GM19452 (cell line): Measurements from ENCODE around the gene CORO2B.

Source experiments
- ATAC-seq: cut with Tn5 transposase; IDR thresholded peaks from one replicate; pipeline ENCODE4 v1.9.1; 2021; ENCODE audit not compliant: unreplicated experiment

CORO2B gene

DNA sequence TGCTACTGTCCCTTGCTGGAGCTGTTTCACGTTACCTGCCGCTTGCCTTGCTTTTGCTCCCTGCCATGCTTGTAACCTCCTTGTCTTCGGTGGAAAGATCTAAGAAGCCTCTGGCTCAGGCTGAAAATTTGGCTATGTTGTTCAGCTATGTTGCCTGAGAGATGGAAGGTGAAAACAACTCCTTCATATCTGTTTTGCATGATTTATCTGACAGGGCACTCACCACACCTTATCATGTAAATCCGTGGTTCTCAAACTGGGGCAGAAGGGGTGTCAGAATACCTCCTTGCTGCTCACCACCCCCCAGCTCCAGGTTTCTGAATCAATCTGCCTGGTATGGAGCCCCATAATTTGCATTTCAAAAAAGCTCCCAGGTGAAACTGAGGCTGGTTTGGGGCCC is 6.5 kb upstream of the CORO2B start:
- ATAC-seq, result no peak

DNA sequence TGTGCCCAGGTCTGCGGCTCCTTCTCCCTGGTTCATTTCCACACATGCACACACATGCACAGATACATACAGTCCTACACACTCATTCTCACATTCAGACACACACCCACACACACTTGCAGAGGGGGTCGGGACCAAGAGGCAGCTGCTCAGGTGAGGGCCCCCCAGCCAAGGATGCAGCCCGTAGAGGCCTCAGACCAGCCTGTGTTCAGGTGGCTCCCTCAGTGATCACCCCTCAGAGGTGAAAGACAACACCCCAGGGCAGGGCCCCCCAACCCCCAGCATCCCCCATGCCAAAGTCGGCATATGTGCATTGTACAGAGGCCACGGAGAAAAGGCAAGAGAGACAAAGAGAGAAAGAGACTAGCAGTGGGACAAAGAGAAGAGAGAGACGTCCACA is 5.9 kb upstream of the CORO2B start:
- no peak for ATAC-seq

DNA sequence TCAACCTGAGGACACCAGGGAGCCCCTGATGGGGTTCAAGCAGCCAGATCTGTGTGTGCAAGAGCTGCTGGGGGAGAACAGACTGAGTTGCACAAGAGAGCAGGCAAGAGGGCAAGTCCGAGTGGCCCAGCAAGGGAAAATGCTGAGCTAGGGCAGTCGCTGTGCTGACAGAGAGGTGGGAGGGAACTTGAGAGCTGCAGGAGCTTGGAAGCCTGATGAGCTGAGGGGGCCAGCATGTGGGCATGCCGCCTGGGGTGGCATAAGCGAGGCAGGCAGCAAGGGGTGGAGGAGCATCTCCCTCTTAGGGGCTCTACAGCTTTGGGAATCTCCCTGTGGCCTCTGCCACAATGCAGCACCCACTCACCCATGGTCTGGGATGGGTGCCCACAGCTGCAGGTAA is 4.7 kb upstream of the CORO2B start:
- ATAC-seq, result no peak

DNA sequence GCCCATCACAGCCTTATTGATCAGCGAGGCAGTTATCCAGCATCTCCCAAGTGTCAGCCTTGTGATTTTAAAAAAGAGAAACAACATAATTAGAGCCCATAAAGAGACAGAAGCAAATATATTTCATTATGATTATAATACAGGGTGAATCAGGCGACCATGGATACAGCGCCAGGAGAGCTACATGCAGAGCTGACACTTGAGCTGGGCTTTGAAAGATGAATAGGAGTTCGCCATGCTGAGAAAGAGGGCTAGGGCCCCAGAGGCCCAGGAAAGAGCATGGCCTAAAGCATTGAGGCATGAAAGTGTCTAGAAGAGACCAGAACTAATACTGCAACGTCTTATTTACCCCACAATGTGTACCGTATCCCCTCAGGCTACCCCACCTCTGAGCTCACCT is 4.2 kb upstream of the CORO2B start:
- ATAC-seq, result no peak

DNA sequence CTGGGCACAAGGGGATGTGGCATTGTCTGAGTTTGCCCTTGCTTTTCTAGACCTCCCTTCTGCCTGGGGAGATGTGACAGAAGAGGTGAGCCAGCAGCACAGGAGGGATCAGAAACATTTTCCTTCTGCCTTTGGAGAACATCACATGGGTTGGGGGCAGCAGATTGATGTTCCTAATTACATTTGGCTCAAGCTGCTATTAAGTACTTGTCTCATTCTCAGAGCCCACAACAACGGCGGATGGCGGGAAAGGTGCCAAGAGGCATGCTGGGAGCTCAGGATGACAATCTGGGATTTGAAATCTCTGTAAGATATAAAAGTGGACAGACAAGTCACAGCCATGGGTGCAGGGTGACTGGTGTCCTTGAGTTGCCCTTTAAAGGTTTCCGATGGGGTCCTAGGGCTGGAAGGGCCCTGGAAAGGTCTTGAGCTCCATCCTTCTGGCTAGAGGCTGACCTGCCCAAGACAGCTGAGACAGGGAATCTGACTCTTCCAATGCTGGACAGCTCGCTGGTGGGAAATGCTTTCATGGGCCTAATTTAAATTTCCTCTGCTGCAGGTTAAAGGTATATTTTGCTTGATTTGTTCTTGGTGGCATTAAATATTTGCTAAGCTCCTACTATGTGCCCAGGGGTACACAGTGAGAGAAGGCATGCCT is 2.4 kb upstream of the CORO2B start:
- no peak for ATAC-seq

DNA sequence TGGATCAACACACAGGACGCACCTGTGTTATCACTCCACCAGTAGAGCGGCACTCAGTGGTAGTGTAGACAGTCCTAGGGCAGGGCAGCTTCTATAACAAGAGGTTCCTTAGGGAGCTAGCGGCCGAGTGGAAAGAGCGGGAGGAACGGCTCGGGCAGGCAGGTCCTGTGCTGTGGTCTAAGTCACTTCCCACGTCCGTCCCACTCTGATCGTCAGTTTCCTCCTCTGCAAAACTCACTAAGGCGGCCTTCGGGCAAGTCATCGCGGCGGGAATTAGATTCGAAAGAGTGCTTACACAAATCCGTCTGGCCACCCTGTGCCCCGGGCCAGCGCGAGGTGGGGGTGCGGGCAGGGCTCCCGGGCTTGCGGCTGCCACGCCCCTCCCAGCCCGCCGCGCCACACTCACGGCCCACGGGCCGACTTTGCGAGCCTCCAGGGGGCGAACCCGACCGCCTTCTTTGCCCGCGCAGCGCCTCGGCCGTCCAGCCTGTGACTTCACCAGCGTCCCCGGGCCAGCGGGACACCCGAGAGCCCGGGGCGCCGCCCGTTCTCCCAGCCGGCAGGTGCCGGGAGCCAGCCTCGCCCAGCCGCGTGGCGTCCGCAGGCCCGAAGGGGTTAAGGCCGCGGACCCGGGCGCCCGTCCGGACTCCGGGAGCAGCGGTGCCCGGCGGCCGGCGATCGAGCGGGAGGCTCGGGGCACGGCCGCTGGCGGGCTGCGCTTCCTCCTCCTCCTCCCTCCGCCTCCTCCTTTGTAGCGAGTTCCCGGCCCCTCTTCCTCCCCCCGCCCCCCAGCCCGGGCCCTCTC is 416 bp upstream of the CORO2B start:
- ATAC-seq, result no peak

DNA sequence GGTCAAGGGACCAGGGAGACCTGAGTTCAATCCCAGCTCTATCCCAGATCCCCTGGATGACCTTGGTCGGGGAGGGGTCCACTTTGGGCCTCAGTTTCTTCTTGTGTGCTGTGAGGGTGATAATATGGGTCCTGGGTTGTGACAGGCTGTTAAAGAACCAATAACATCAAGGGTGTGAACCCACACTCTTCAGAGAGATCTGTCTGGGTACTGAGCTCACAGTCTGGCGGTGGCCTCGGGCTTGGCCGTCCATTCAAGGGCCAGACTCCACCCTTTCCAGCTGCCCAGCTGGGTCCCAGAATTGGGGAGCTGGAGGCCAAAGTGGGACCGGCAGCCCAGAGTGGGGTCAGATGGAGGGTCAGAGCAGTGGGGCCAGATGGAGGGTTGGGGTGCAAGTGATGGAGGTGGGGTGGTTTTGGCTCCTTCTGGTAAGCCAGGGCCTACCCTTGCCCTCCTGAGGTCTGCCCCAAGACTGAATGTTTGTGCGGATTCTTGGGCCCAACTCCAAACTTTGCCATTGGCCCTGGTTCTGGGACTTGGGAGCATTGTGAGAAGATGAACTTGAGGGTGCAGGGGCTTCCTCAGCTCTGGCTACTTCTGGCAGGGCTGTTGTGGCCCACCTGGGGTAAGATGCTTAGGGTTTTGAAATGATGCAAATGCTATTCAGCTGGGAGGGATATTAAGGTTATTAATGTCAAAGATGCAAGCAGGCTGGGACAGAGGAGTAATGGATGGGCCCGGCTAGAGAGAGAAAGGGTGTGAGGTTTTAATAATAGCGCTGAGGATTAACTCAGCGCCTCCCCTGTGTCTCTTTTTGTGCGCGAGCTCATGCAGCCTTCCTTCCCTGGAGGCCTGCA is 1.5 kb downstream of the CORO2B start:
- no peak for ATAC-seq

DNA sequence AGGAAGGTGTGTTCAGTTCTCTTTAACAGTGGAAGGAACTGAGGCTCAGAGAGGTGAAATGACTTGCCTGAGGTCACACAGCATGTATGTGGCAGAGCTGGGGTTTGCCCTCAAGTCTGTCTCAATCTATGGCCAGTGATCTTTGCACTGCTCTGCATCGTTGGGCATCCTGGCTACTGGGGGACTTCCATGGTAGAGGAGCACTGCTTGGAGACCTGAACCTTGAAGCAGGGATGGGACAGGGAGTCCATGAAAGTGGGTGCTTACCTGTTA is 2.0 kb downstream of the CORO2B start:
- no peak for ATAC-seq

DNA sequence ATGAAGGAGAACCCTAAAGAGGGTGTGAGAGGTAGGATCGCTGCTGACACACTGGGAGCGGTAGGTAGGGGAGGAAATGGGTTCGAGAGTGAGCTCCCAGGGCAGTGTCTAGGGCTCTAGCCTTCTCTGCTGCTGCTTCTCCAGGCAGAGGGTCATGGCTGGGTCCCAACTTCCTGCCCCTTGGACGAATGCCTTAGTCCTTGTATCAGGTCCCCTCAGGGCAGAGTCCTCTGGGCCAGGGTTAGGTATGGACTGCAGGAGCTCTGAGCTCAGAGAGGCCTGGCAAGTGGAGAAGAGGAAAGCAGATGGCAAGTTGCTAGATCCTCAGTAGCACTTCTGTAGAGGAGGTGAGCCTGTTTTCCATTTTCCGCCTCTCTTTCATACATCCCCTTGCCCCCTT is 2.9 kb downstream of the CORO2B start:
- ATAC-seq, result no peak

DNA sequence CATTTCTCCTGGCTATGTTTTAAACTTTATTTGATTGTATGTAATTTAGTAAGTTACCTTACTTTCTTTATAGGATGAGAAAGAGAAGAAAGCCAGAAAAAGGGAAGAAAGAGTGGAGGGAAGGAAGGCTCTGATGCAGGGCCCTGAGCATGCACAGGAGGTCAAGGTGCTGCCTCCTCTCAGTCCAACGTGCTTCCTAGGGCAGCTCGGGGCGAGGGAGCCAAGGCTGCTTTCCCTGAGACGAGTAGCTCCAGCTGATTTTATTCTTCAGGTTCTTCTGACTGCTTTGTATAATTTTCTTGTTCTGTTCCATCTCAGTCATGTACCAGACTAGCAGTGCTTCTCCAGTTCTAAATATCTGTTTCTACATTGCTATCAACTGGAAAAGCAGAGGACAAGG is 3.4 kb downstream of the CORO2B start:
- no peak for ATAC-seq

DNA sequence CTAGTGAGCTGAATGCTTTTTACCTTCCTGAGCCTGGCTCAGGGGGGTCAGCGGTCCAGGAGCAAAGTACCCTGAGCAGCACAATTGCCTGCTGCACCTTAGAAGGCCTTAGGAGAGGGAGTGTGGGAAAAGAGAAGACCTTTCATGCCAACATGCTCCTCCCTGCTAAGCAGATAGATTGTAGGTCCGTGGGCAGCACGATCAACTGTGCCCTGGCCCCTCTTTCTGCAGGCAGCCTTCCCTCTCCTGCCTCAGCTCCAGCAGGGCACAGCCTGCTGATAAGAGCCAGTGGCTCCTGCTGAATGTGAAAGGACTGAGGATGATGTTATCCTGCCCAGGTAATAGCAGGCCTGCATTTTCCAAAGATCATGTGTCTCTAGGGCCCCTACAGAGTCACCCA is 4.1 kb downstream of the CORO2B start:
- ATAC-seq, result no peak

DNA sequence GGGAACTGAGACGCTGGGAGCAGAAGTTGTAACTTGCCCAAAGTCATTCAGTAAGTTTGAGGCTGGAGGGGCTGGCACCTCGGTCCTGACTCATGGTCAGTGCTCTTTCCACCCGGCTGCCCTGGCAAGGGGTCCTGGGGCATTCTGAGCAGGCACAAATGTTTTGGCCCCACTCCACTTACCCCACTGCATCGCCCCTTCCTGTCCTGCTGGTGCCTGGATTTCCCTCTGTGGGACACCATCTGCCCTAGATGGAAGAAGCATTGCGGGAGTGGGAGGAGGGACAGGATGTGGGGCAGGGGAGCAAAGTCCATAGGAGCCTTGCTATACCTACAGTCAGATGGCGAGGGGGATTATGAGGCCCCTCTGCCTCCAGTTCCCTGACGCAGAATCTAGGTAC is 4.5 kb downstream of the CORO2B start:
- ATAC-seq, result no peak

DNA sequence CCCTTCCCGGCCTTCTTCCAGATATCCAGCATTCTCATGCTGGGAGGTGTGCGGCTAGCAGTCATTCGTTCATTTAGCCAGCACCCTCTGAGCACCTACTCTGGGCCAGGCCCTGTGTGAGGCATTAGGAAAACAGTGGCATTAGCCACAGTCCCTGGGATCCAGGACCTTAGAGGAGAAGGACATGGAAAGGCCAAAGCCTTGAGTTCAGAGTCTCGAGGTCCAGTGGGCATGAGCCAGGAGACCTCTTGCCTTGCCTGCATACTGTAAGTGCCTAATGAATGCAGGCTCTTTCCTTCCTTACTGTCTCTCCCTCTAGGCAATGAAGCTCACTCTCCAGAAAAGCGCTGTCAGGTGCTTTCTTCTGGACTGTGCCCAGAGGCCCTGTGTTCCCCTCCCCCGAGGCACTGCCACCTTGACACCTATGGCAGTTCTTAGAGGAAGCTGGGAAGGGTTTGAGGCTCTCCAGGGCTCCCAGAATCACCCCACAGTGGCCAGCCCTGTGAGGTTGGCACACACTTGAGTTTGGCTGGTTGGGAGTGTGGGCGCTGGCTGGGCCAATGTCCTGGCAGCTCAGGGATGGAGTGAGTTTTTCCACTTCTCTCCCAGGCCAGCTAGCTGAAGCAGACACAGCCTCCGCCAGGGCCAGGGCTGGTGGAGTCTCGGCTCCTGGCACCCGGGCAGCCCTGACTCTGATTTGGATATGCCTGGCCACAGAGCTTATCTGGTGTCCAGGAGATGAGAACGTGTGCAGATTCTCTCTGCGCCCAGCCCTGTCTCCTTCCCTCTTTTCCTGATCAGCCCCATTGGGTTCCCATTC is 5.4 kb downstream of the CORO2B start:
- ATAC-seq, result no peak

DNA sequence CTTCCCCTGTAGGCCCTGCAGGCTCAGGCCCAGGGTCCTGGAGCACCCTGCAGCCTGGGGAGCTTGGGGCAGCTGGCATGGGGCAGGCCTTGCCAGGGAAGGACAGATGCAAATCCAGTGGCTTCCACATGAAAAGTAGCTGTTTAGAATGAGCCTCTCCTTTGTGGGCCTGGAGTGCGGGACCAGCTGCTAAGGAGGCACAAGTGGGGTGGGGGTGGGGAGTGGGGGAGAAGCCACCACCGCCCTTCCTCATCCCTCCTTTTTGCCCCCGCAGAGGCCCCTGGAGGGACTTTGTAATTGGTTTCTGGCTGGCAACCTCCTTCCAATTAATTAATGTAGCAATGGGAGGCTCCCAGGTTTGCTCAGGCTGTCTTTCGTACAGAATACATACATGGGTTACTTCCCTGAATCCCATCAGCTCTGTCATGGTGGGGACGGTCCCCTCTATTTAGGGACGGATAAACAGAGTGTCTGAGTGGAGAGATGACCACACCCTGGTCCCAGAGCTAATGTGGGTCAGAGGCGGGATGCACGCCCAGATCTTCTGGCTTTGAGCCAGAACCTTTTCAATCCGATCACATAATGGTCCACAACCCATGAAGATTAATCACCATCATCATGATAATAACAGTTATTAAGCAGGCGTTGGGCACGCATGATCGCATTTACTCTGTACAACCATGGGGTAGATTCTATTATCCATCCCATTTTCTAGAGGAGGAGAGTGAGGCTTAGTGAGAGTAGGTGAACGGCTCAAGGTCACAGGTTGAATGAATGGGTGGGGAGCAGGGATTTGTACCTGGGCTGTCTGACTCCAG is 6.2 kb downstream of the CORO2B start:
- ATAC-seq, result no peak

DNA sequence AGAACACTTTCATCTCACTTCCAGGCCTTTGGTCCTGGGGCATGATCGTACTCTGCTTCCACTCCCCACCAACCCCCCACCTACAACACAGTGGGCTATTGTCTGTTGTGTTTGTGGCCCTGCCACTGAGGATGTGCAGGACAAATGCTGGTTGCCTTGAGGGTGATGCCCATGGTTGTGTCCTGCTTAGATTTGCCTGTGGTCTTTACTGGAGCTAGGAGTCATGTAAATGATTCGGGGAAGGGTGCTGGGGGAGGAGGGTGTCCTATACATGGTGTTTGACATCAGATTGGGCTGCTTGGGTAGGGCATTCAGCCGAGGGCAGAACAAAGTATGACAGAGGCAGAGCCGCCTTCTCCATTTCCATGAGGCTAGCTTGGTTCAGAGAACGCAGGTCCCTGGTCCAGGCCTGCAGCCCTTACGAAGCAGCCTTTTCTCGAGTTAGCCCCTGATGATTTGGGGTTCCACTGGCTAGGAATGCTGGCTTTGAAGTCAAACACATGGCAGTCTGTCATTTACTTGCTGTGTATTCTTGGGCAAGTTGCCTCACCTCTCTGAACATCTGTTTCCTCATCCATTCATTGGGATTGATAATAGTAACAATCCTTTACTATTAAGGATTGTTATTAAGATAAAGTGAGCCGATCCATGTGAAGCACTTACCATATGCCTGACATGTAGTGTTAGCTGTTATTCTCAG is 6.9 kb downstream of the CORO2B start:
- ATAC-seq, result no peak

DNA sequence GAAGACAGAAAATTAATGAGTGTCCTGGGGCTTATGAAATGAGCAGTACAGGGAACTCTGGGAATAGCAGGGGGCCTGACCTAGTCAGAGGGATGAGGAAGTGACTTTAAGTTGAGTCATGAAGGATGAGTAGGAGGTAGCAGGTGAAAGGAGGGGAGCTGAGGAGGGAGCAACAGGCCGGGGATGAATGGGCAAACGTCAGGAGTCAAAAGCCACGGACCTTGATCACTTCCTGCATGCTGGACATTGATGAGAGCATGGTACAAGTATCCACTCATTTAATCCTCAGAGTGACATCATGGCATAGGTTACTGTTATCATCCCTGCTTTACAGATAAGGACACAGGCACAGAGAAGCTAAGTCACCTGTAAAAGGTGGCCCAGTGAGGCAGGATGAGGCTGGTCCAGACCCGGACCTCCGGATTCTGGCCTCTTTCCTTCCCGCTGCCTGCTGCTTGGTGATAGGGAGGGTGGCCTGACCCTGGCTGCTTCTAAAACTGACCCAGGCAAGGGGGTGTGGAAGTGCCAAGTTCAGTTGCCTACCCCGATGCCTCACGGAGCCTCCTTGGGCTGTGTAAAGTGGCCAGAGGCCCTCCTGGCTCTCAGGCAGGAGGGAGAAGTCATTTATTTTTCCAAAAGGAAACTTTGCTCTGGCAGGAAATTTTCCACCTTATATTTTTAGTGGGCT is 7.6 kb downstream of the CORO2B start:
- no peak for ATAC-seq

DNA sequence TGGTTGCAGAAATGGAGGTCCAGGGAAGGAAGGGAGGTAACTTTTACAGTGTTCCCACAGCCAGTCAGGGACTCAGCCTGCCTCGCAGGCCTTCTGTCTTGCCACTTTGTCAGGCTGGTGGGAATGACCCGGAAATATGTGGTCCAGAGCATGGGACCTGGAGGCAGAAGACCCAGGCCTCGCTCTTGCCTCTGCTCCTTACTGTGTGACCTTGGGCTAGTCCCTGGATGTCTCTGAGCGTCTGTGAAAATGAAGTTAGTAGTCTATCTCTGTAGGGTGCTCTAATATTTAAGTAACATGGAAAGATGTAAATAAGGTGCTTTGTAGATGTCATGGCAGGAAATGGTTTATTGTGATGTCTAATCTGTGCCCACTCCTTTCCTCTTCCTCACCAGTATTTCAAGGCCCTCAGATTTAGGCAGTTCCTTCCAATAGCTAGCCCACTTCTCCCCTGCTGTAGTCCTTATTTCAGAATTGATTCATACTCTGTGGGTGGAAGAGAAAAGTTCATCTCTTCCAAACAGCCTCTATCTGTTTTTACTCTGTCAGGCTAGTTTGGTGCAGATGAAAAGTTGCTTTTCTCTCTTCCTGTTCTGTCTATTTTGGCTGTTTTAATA is 9.1 kb downstream of the CORO2B start:
- no peak for ATAC-seq

DNA sequence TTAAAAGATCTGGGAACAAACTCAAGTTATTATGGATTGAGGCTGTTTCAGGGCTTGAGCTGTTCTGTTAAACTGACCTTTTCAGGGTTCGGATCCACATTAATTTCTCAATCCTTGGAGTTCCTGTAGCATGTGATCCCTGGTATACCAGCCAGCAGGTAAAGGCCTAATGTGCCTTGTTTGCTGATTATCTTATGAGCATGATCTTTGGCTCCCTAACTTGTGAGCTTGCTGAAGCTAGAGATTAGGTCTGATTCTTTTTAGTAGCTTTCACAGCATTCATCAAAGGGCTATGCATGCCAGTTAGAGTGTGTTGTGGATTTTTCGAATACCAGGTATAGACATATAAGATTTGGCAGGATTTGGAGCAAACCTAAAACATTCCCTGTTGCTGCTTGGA is 10.3 kb downstream of the CORO2B start:
- ATAC-seq, result no peak
